HG02852 (cell line): ENCODE measurements around the gene KCNK3.

ENCODE experiments used
- ATAC-seq: cut with Tn5 transposase; IDR thresholded peaks from one replicate; pipeline ENCODE4 v1.9.1; 2021; ENCODE audit warnings: mild to moderate bottlenecking, moderate library complexity; ENCODE audit not compliant: unreplicated experiment

The KCNK3 gene

GRCh38 chr2:26778507-26778906, 86.0 kb downstream of the KCNK3 start:
- no peak for ATAC-seq

GRCh38 chr2:26780203-26780760, 87.8 kb downstream of the KCNK3 start:
- no peak for ATAC-seq
